Astrocyte of the spinal cord (primary cell): ENCODE data around the gene PICALM.

Experiments used
- DNase-seq: peaks from one replicate; pipeline ENCODE4 v3.0.0; 2011; ENCODE audit warnings: low read depth, low spot score
- H3K4me3 ChIP-seq: 2 replicates; pipeline ENCODE4 v1.5.1; 2011; ENCODE audit warnings: low read depth, mild to moderate bottlenecking, low read length, moderate library complexity
- in situ Hi-C: cut with HindIII; loops from 2 replicates; pipeline ENCODE4 v1.10.0; 2017; ENCODE audit warnings: low sequenced_read_pairs
- TF ChIP-seq, protein P1 (sequence below): IDR thresholded peaks from 2 replicates; pipeline ENCODE4 v1.5.1; 2012; ENCODE audit warnings: low read depth, mild to moderate bottlenecking, low read length, inconsistent platforms

PICALM gene

GRCh38 chr11:85949798-85950197 lies 119.1 kb downstream of the PICALM start:
- DNase-seq = no peak
- H3K4me3 ChIP-seq = no peak overlapping the region
- in situ Hi-C loops = no loop called here
- TF ChIP-seq, protein P1, sequence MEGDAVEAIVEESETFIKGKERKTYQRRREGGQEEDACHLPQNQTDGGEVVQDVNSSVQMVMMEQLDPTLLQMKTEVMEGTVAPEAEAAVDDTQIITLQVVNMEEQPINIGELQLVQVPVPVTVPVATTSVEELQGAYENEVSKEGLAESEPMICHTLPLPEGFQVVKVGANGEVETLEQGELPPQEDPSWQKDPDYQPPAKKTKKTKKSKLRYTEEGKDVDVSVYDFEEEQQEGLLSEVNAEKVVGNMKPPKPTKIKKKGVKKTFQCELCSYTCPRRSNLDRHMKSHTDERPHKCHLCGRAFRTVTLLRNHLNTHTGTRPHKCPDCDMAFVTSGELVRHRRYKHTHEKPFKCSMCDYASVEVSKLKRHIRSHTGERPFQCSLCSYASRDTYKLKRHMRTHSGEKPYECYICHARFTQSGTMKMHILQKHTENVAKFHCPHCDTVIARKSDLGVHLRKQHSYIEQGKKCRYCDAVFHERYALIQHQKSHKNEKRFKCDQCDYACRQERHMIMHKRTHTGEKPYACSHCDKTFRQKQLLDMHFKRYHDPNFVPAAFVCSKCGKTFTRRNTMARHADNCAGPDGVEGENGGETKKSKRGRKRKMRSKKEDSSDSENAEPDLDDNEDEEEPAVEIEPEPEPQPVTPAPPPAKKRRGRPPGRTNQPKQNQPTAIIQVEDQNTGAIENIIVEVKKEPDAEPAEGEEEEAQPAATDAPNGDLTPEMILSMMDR = no peak

GRCh38 chr11:85948884-85949283 lies 120.0 kb downstream of the PICALM start:
- in situ Hi-C loops = no loop called here
- no peak for DNase-seq

GRCh38 chr11:85947431-85948272 lies 121.2 kb downstream of the PICALM start:
- in situ Hi-C loops = no loop called here
- H3K4me3 ChIP-seq = no peak overlapping the region
- TF ChIP-seq, protein P1 = no peak
- DNase-seq = peak; percentile 83

More at GRCh38 chr11:85948884-85949283, 120.0 kb downstream of the PICALM start:
- TF ChIP-seq, protein P1 = no peak
- H3K4me3 ChIP-seq = no peak overlapping the region

GRCh38 chr11:85946221-85946620 lies 122.7 kb downstream of the PICALM start:
- H3K4me3 ChIP-seq = no peak overlapping the region
- DNase-seq = no peak
- TF ChIP-seq, protein P1 = no peak
- in situ Hi-C loops = no loop called here

DNA sequence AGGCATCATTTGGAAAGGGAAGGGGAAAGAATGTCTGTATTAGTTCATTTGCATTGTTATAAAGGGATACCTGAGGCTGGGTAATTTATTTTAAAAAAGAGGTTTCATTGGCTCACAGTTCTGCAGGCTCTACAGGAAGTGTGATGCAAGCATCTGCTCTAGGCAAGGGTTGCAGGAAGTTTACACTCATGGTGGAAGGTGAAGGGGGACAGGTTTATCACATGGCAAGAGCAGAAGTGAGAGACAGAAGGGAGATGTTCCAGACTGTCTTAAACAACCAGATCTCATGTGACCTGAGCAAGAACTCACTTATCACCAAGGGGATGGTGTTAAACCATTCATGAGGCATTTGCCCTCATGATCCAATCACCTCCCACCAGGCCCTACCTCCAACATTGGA lies 123.1 kb downstream of the PICALM start:
- in situ Hi-C loops = no loop called here
- DNase-seq = no peak
- H3K4me3 ChIP-seq = no peak overlapping the region
- TF ChIP-seq, protein P1 = no peak

- no peak overlapping the region for H3K4me3 ChIP-seq
- in situ Hi-C loops = no loop called here
- TF ChIP-seq, protein P1 = no peak
- no peak for DNase-seq
Observed at GRCh38 chr11:85945296-85945695, 123.6 kb downstream of the PICALM start.
